ENCODE results near the gene SLC5A11. TPM values are rescaled to one million over a fixed set of nuclear protein-coding genes. Genes with fewer than 3 reads are reported as not detected.

SLC5A11 gene
- total RNA-seq, 1 experiment from 2014 or later, result 0.22 TPM

- H3K9ac ChIP-seq (ENCODE audit: extremely low read depth, insufficient read length, low read length), result no peak overlapping the region
- WGBS (ENCODE audit: extremely low coverage, insufficient read length, low lambda C conversion rate), result no CpG with 5 or more reads among the region's 5 CpGs
- H3K14ac ChIP-seq (ENCODE audit: insufficient read depth, low read length), result no peak overlapping the region
- DNase-seq, result no peak
- H3K27ac Mint-ChIP-seq, result no peak overlapping the region; a peak in 1 of 7 replicates
- no peaks in the 10 kb centered on the region for H3K79me2 ChIP-seq (ENCODE audit: insufficient read depth, low read length)
- H2BK20ac ChIP-seq (ENCODE audit: low read depth, low read length, poor library complexity, severe bottlenecking), result no peak overlapping the region
- no peak overlapping the region for H4K91ac ChIP-seq (ENCODE audit: insufficient read length, low read depth, low read length)
- H4K8ac ChIP-seq (replicated peaks; ENCODE audit: insufficient read length, low read depth, low read length), result no peak overlapping the region
- H2AK5ac ChIP-seq (ENCODE audit: insufficient read length, low read length), result no peak overlapping the region
- no peak overlapping the region for H3K56ac ChIP-seq (ENCODE audit: insufficient read length, low read depth, low read length)
- no peak overlapping the region for H3K18ac ChIP-seq (ENCODE audit: insufficient read length, low read depth, low read length)
- peaks cover 3% of the 10 kb centered on the region for H4K20me1 ChIP-seq (ENCODE audit: control insufficient read depth, insufficient read depth, insufficient read length)
- no peaks in the 10 kb centered on the region for H3K79me1 ChIP-seq (ENCODE audit: insufficient read depth, low read depth, low read length, poor library complexity, severe bottlenecking)
- no peak overlapping the region for H2AFZ ChIP-seq (ENCODE audit: low read length)
- no peak overlapping the region for H2BK5ac ChIP-seq (ENCODE audit: insufficient read length, low read length)
- H3K4me2 ChIP-seq (ENCODE audit: insufficient read depth, insufficient read length, low read length), result no peak overlapping the region
- H3K4ac ChIP-seq (ENCODE audit: low read depth, low read length), result no peak overlapping the region
- no peak overlapping the region for H3K23ac ChIP-seq (ENCODE audit: insufficient read length, low read depth, low read length)
- H3K4me3 Mint-ChIP-seq, result no peak overlapping the region
- H3K27me3 ChIP-seq (ENCODE audit: insufficient read depth, low read length), result no peaks in the 10 kb centered on the region
- H2BK15ac ChIP-seq (ENCODE audit: low read depth, low read length), result no peak overlapping the region
- H3T11ph ChIP-seq (ENCODE audit: low read length), result no peak overlapping the region
- no peaks in the 10 kb centered on the region for H3K4me1 ChIP-seq (ENCODE audit: insufficient read depth, low read length)
- no peaks in the 10 kb centered on the region for H3K36me3 Mint-ChIP-seq (ENCODE audit: insufficient read depth in 1 of 3, low read depth in 3 of 3)
- H3K23me2 ChIP-seq (ENCODE audit: insufficient read length, low read depth, low read length, poor library complexity, severe bottlenecking), result no peaks in the 10 kb centered on the region
- H2BK12ac ChIP-seq (ENCODE audit: insufficient read length, low read depth, low read length), result no peak overlapping the region
- TF ChIP-seq CTCF (conservative IDR thresholded peaks at IDR 0.05), result no peak
- H3K4me1 Mint-ChIP-seq, result peaks cover 0 to 4% of the 10 kb centered on the region in 2 experiments; a peak in 2 of 4 replicates
- H3K9me3 ChIP-seq (ENCODE audit: control insufficient read depth, low read depth, low read length), result no peaks in the 10 kb centered on the region
- H2BK120ac ChIP-seq (ENCODE audit: low read depth, low read length, poor library complexity, severe bottlenecking), result no peak overlapping the region
- no peak overlapping the region for H3K27ac ChIP-seq (ENCODE audit: insufficient read length, low read depth, low read length)
- no peak overlapping the region for H4K5ac ChIP-seq (ENCODE audit: insufficient read length, low read depth, low read length)
- peaks cover 1% of the 10 kb centered on the region for H3K27me3 Mint-ChIP-seq (ENCODE audit: low read depth)
- no peaks in the 10 kb centered on the region for H3K9me3 Mint-ChIP-seq
These were observed 2.3 kb downstream of the SLC5A11 start for GRCh38 chr16:24848065-24848464.

Measured in H9 (cell line).